A204.1 (cell line): ENCODE results near the gene KIF12.

Source experiments
- FAIRE-seq: peaks from 2 replicates; lab custom pipeline; 2012; peaks lifted over from hg19 to GRCh38; lab: Jason Lieb, UNC

KIF12 gene

GRCh38 chr9:114123031-114123977 is 24.2 kb upstream of the KIF12 start:
- no peak for FAIRE-seq

- no peak for FAIRE-seq
These were observed 23.3 kb upstream of the KIF12 start for GRCh38 chr9:114122136-114123027.

GRCh38 chr9:114121227-114122135 is 22.4 kb upstream of the KIF12 start:
- FAIRE-seq, result no peak

GRCh38 chr9:114120192-114121014 is 21.3 kb upstream of the KIF12 start:
- FAIRE-seq, result no peak

GRCh38 chr9:114119242-114120191 is 20.4 kb upstream of the KIF12 start:
- FAIRE-seq, result no peak

- FAIRE-seq, result no peak
These were observed 19.1 kb upstream of the KIF12 start for GRCh38 chr9:114117996-114118830.

- no peak for FAIRE-seq
These were observed 18.5 kb upstream of the KIF12 start for GRCh38 chr9:114117614-114117995.

- no peak for FAIRE-seq
These were observed 17.1 kb upstream of the KIF12 start for GRCh38 chr9:114116126-114116747.

GRCh38 chr9:114115654-114116125 is 16.6 kb upstream of the KIF12 start:
- no peak for FAIRE-seq

- FAIRE-seq, result no peak
These were observed 15.3 kb upstream of the KIF12 start for GRCh38 chr9:114114364-114114763.

GRCh38 chr9:114112778-114113584 is 13.9 kb upstream of the KIF12 start:
- FAIRE-seq, result no peak

GRCh38 chr9:114112325-114112724 is 13.2 kb upstream of the KIF12 start:
- FAIRE-seq, result no peak

- FAIRE-seq, result no peak
These were observed 11.1 kb upstream of the KIF12 start for GRCh38 chr9:114110180-114110579.

GRCh38 chr9:114109124-114109523 is 10.0 kb upstream of the KIF12 start:
- FAIRE-seq, result no peak

- FAIRE-seq, result no peak
These were observed 9.1 kb upstream of the KIF12 start for GRCh38 chr9:114108016-114108833.

GRCh38 chr9:114107286-114108001 is 8.4 kb upstream of the KIF12 start:
- FAIRE-seq, result no peak
